HEK293T (cell line): ENCODE results near the gene PPP1R26.

Source experiments
- CTCF ChIA-PET: fragments of 350-600 bp; formaldehyde crosslinking; extraction: SDS; loops from one replicate; lab custom pipeline; 2021; ENCODE audit warnings: antibody characterized with exemption, inconsistent platforms; lab: Yijun Ruan, JAX
- POLR2A ChIA-PET: fragments of 350-600 bp; formaldehyde crosslinking; extraction: SDS; loops from one replicate; lab custom pipeline; 2020; ENCODE audit warnings: antibody characterized with exemption, inconsistent platforms; lab: Yijun Ruan, JAX
- DNase-seq: peaks from one replicate; pipeline ENCODE4 v3.0.0; 2012; ENCODE audit warnings: mixed read lengths; ENCODE audit errors: extremely low spot score
- ARNT ChIP-seq: fragments of 450-650 bp; IDR thresholded peaks from 2 replicates; pipeline ENCODE4 v1.6.1; 2017; ENCODE audit warnings: mild to moderate bottlenecking
- BHLHE40 ChIP-seq: fragments of 450-650 bp; IDR thresholded peaks from 2 replicates; pipeline ENCODE4 v1.6.1; 2016; ENCODE audit warnings: mild to moderate bottlenecking, moderate library complexity, borderline replicate concordance
- CTBP1 ChIP-seq: fragments of 450-650 bp; IDR thresholded peaks from 2 replicates; pipeline ENCODE4 v1.6.1; 2016; ENCODE audit warnings: borderline replicate concordance
- ELF4 ChIP-seq: fragments of 450-650 bp; IDR thresholded peaks from 2 replicates; pipeline ENCODE4 v1.6.1; 2017; ENCODE audit warnings: antibody characterized with exemption
- FOXA1 ChIP-seq: fragments of 450-650 bp; IDR thresholded peaks from 2 replicates; pipeline ENCODE4 v1.6.1; 2016; ENCODE audit warnings: mild to moderate bottlenecking
- FOXK2 ChIP-seq: fragments of 450-650 bp; IDR thresholded peaks from 2 replicates; pipeline ENCODE4 v1.6.1; 2016; ENCODE audit warnings: mild to moderate bottlenecking
- FOXM1 ChIP-seq: fragments of 450-650 bp; IDR thresholded peaks from 2 replicates; pipeline ENCODE4 v1.6.1; 2017; ENCODE audit warnings: mild to moderate bottlenecking, borderline replicate concordance
- HDGF ChIP-seq: fragments of 450-650 bp; IDR thresholded peaks from 2 replicates; pipeline ENCODE4 v1.6.1; 2017; ENCODE audit warnings: antibody characterized with exemption, borderline replicate concordance
- L3MBTL2 ChIP-seq: fragments of 450-650 bp; conservative IDR thresholded peaks from 2 replicates; pipeline ENCODE4 v1.6.1; 2016; ENCODE audit warnings: mild to moderate bottlenecking
- LEF1 ChIP-seq: fragments of 450-650 bp; IDR thresholded peaks from 2 replicates; pipeline ENCODE4 v1.6.1; 2017; ENCODE audit warnings: mild to moderate bottlenecking, borderline replicate concordance
- NFRKB ChIP-seq: fragments of 450-650 bp; IDR thresholded peaks from 2 replicates; pipeline ENCODE4 v1.6.1; 2016; ENCODE audit warnings: mild to moderate bottlenecking, moderate library complexity
- PKNOX1 ChIP-seq: fragments of 450-650 bp; IDR thresholded peaks from 2 replicates; pipeline ENCODE4 v1.6.1; 2016
- SP1 ChIP-seq: fragments of 450-650 bp; IDR thresholded peaks from 2 replicates; pipeline ENCODE4 v1.6.1; 2017
- SUZ12 ChIP-seq: fragments of 450-650 bp; IDR thresholded peaks from 2 replicates; pipeline ENCODE4 v1.6.1; 2016; ENCODE audit warnings: mild to moderate bottlenecking
- TARDBP ChIP-seq: fragments of 450-650 bp; IDR thresholded peaks from 2 replicates; pipeline ENCODE4 v1.6.1; 2016
- ZNF384 ChIP-seq: fragments of 450-650 bp; IDR thresholded peaks from 2 replicates; pipeline ENCODE4 v1.6.1; 2016

The PPP1R26 gene

GRCh38 chr9:135515083-135515951 is 35.7 kb downstream of the PPP1R26 start:
- no peak for DNase-seq
- TF ChIP-seq ZNF384 (no peak), BHLHE40 (no peak), SP1 (no peak)
- CTCF ChIA-PET = no interaction called here
- POLR2A ChIA-PET = no interaction called here

GRCh38 chr9:135516132-135516860 is 36.7 kb downstream of the PPP1R26 start:
- TF ChIP-seq ELF4 (no peak), SP1 (no peak)
- DNase-seq = no peak
- CTCF ChIA-PET = no interaction called here
- POLR2A ChIA-PET = no interaction called here

DNA sequence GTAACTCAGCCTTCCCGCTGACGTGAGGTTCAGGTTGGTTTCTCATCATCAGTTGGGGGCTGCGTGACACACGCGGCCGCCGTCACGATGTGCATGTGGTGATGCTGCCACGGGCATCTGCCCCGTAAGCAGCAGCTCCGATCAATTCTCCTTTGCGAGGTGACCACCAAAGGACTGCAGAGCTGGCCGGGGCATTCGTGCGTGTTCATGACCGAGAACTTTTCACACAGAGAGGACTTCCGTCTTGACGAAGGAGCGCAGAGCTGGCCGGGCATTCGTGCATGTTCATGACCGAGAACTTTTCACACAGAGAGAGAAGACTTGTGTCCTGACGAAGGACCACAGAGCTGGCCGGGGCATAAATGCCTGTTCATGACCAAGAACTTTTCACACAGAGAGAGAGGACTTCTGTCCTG is 37.8 kb downstream of the PPP1R26 start:
- ChIA-PET POLR2A (no interaction called here), CTCF (no interaction called here)
- no peak for TF ChIP-seq LEF1
- DNase-seq = no peak

- no peak for DNase-seq
- POLR2A ChIA-PET = no interaction called here
- TF ChIP-seq TARDBP (no peak), NFRKB (no peak), ZNF384 (no peak), ELF4 (no peak), L3MBTL2 (no peak), LEF1 (no peak), CTBP1 (no peak), ARNT (no peak), SUZ12 (no peak), FOXK2 (no peak), FOXM1 (no peak), HDGF (no peak), SP1 (no peak), FOXA1 (no peak), PKNOX1 (no peak)
- CTCF ChIA-PET = no interaction called here
Observed at GRCh38 chr9:135519179-135519971, 39.8 kb downstream of the PPP1R26 start.

DNA sequence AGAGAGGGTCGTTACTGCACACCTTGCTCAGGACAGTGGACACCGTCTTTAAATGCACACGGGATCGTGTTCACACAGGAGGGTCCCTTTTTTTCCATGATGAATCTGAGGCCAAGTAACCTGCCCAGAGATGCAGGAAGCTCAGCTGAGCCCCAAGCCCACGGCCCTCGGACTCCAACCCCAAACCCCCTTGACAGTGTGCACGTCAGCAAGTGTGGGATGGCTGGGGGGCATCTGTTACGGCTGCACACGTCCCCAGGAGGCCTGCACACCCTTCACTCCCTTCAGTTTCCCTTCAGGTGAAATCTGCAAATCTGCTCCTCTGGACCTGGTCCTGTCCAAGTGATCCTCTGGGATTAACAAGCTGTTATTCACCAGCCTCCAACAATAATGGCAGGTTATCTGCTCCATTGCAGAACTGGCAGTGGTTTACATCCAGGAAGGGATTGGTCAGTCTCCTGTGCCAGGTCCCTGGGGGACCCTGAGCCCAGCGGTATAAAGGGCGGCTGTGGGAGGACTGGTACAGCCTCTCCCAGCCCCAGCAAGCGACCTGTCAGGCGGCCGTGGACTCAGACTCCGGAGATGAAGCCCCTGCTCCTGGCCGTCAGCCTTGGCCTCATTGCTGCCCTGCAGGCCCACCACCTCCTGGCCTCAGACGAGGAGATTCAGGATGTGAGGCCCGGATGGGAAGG is 41.5 kb downstream of the PPP1R26 start, which contains the start of gene LCN1:
TSS of gene LCN1 (plus strand) at position 525 of the 692 bp plus-strand sequence. CDS start at position 583, 58 bp downstream.
- TF ChIP-seq SP1 (no peak), LEF1 (no peak)
- CTCF ChIA-PET = no interaction called here
- POLR2A ChIA-PET = no interaction called here
- no peak for DNase-seq

DNA sequence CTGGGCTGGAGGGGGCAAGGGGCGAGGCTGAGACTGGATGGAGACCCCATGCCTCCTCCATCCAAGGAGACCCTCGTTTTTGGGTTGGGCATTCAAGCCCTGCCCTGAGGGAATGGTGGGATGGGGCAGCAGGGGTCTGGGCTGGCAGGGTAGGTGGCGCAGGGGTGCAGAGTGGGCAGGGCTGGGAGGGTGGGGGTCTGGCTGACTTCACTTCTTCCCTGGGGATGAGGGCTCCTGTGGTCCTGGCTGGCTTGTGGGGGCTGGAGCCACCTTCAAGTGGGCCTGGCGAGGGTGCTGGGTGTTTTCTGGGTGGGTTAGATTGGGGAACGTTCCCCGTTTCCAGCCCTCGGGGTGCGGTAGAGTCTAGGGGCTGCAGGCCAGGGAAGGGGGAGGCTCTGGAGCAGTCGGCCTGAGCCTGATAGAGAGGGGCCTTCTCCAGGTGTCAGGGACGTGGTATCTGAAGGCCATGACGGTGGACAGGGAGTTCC is 42.1 kb downstream of the PPP1R26 start:
- ChIA-PET POLR2A (no interaction called here), CTCF (no interaction called here)
- no peak for DNase-seq
- TF ChIP-seq LEF1 (no peak), FOXM1 (no peak), TARDBP (no peak), L3MBTL2 (no peak), HDGF (no peak), NFRKB (no peak), FOXA1 (no peak), PKNOX1 (no peak), CTBP1 (no peak), BHLHE40 (no peak), SP1 (no peak), SUZ12 (no peak), FOXK2 (no peak)
